ENCODE data around the gene BSPH1.
"Not testable (repeated sequence)": the region's sequence is repeated elsewhere in the genome, so short reads cannot be mapped to it uniquely, and the experiment has no call there.

Gene BSPH1, protein sequence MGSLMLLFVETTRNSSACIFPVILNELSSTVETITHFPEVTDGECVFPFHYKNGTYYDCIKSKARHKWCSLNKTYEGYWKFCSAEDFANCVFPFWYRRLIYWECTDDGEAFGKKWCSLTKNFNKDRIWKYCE

GRCh38 chr19:47992070-47992469 is at the start of gene BSPH1:
TSS of gene BSPH1 (minus strand) at chr19:47992170. CDS start at chr19:47992081, 89 bp downstream.
- ATAC-seq, result no peak

GRCh38 chr19:48036765-48037164 is 44.8 kb upstream of the BSPH1 start:
- DNase-seq, result no peak
- ATAC-seq, result no peak

More at GRCh38 chr19:47992070-47992469, at the start of gene BSPH1:
- no peak for DNase-seq

DNA sequence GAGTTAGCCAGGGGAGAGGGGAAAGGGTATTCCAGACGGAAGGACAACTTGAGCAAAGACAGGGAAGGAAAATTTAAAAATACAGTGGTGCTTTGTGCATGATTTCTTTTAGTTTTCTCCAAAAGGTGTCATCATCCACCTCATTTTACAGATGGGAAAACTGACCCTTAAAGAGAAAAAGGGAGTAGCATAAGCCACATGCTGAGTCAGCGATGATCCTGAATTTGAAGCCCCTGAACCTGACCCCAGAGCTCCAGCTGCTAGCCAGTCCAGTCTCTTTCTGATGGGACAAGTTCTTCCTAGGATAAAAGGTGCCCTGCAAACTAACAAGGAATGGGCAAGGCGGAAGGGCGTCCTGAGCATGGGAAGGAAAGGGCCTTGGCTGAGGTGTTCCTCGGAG is 41.6 kb upstream of the BSPH1 start:
- no peak for ATAC-seq
- no peak for DNase-seq

DNA sequence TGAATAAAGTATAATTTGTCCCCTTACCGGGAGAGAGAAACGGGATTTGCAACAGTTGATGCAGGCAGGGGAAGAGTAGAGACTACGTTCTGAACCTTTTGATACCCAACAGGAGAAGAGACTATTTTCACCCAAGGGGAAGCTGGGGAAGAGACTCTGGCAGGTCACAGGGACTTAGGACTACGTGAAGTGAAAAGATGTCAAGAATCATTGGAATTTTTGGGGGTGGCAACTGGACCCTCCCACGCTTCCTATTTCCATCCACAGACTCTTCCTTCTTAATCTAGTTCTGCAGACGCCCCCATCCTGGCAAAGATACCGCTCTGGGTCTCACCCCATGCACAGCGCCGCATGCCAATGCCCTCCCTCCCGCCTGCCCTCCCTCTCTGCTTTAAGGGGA is 38.1 kb upstream of the BSPH1 start:
- DNase-seq, result no peak
- ATAC-seq, result no peak

GRCh38 chr19:48029431-48029830 is 37.5 kb upstream of the BSPH1 start:
- DNase-seq (no peak), ATAC-seq (no peak)

DNA sequence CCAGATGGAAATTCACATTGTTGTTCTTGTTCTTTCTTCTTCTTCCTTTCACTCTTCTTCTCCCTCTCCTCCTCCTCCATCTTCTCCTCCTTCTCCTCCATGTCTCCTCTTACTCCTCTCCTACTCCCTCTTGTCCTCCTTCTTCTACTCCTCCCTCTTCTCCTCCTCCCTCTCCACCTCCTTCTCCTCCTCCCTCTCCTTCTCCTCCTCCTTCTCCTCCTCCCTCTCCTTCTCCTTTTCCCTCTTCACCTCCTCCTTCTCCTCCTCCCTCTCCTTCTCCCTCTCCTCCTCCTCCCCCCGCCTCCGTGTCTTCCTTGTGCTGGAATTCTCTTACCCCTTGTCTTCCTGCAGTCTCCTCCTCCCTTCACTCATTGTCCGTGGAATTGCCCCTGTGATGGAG is 33.5 kb upstream of the BSPH1 start:
- ATAC-seq (no peak), DNase-seq (no peak)

- ATAC-seq (no peak), DNase-seq (no peak)
Observed at GRCh38 chr19:48023518-48023917, 31.5 kb upstream of the BSPH1 start.

GRCh38 chr19:48023011-48023410 is 31.0 kb upstream of the BSPH1 start:
- ATAC-seq (no peak), DNase-seq (no peak)

- DNase-seq (no peak), ATAC-seq (no peak)
Observed at GRCh38 chr19:48020686-48021085, 28.7 kb upstream of the BSPH1 start.

DNA sequence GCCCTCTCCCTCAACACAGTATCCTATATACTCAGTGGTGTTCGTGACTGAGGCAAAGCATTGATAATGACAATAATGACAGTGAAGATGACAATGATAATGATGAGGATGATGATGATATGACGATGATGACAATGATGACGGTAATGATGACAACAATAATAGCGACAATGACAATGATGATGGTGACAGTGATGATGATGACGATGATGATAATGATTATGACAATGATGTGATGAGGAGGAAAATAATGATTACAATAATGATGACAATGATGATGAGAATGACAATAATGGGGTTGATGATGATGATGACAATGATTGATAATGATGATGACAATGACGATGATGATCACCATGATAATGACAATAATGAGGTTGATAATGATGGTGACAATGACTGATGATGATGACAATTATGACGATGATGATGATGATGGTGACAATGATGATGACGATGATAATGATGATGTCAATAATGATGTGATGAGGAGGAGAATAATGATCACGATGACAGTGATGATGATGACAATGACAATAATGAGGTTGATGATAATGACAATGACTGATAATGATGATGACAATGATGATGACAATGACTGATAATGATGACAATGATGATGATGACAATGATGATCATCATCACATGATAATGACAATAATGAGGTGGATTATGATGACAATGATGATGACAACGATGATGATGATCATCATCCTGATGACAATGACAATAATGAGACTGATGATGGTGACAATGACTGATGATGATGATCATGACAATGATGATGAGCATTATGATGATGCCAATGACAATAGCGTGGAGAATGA is 19.2 kb upstream of the BSPH1 start:
- DNase-seq (no peak), ATAC-seq (no peak)

DNA sequence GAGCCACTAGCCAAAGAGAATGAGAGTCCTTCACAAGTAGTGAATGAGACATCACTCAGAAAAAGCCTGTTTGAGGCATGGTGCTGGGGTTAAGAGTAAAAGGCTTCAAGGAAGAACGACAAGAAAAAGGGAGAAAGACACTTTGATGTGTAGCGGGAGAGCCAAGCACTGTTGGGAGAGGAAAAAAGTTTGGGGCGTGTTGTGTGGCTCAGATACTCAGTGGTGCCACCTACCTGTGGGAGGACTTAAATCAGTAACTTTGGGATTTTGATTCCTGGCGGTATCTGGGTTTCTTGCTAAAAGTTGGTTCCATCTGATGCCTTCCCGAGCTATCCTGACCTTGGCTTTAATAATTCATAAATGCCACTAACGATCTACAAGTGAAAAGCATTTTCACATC is 14.8 kb upstream of the BSPH1 start:
- DNase-seq (peak; percentile 17), ATAC-seq (no peak)

- ATAC-seq (no peak), DNase-seq (no peak)
Observed at GRCh38 chr19:48004236-48004635, 12.3 kb upstream of the BSPH1 start.

GRCh38 chr19:48000846-48001245 is 8.9 kb upstream of the BSPH1 start:
- ATAC-seq, result no peak
- DNase-seq, result no peak

- ATAC-seq (no peak), DNase-seq (no peak)
Observed at GRCh38 chr19:47998800-47999199, 6.8 kb upstream of the BSPH1 start.

- DNase-seq, result no peak
Observed at GRCh38 chr19:47996230-47996727, 4.3 kb upstream of the BSPH1 start.

GRCh38 chr19:47994209-47994802 is 2.3 kb upstream of the BSPH1 start, which contains the start of gene ELSPBP1:
TSS of gene ELSPBP1 (plus strand) at chr19:47994632. CDS start at chr19:48008668, 14,036 bp downstream.
- DNase-seq, result no peak

More at GRCh38 chr19:47996230-47996727, 4.3 kb upstream of the BSPH1 start:
- ATAC-seq, result no peak

DNA sequence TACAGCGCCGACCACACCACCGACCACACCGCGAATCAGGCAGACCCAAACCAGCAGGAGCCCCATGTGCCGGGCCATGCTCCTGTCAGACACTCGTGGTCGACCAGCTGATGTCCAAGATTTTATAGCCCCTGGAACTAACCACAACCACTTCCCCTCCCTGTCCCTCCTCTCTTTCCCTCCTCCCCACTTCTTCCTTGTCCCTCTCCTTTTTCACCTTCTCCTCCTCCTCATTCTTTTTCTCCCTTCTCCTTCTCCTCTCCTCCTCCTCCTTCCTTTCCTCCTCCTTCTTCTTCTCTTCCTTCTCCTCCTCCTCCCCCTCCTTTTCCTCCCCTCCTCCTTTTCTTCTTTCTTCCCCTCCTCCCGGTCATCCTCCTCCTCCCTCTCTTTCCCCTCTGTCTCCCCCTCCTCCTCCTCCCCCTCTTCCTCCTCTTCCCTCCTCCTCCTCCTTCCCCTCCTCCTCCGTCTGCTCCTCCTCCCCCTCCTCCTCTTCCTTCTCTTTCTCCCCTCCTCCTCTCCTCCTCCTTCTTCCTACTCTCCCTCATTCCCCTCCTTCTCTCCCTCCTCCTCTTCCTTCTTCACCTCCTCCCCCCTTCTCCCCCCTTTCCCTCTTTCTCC is 670 bp downstream of the BSPH1 start:
- DNase-seq, result no peak
- no peak for ATAC-seq

More at GRCh38 chr19:47994209-47994802, 2.3 kb upstream of the BSPH1 start, which contains the start of gene ELSPBP1:
- no peak for ATAC-seq

GRCh38 chr19:47973529-47973928 is 18.4 kb downstream of the BSPH1 start:
- no peak for DNase-seq
- ATAC-seq, result no peak

DNA sequence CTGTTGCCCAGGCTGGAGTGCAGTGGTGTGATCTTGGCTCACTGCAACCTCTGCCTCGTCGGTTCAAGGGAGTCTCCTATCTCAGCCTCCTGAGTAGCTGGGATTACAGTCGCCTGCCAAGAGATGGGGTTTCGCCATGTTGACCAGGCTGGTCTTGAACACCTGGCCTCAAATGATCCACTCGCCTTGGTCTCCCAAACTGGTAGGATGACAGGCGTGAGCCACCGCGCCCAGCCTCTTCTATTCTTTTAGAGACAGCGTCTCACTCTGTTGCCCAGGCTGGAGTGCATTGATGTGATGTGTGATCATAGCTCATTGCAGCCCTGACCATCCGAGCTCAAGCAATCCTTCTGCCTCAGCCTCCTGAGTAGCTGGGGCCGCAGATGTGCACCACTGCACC is 36.0 kb downstream of the BSPH1 start:
- ATAC-seq, DNase-seq: not testable (repeated sequence)

DNA sequence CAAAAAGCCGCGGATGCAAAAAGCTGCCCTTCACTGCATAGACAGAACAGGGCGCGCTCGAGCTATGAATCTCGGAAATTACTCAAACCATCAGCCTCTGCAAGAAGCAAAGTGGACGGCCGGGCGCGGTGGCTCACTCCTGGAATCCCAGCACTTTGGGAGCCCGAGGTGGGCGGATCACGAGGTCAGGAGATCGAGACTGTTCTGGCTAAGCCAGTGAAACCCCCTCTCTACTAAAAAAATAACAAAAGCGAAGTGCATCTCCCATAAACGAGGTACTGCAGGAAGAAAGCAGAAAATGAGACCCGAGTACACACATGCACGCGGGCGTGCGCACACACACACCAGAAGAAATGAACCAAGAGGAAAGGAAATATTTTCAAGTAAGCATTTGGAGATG is 39.8 kb downstream of the BSPH1 start:
- ATAC-seq, result not testable (repeated sequence)

DNA sequence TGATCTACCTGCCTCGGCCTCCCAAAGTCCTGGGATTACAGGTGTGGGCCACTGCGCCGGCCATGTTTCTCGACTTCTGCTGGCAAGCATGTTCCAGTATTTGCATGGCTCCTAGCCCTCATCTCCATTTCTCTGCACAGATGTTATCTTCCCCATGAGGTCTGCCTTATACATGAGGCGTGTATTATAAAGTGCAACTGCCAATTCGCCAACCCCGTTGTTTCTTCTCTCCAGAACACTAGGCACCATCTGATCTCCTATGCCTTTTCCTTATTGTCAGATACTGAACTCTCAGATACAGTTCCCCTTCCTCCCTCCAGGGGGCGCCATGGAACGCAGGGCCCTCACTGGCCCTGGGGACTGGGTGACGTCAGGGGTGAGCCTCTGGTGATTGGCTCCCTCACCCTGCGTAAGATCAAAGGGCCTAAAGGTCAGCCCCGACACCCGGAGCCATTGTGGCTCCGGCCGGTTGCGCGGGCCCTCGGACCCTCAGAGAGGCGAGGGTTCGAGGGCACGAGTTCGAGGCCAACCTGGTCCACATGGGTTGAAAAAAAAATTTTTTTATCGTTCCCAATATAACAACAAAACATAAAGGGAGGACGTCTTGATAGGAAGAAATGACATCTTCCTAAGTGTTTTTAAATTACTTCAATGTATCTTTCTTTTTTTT is 42.0 kb downstream of the BSPH1 start:
- not testable (repeated sequence) for ATAC-seq
- peak; percentile 20 for DNase-seq

More for the DNA sequence above, 39.8 kb downstream of the BSPH1 start:
- not testable (repeated sequence) for DNase-seq

DNA sequence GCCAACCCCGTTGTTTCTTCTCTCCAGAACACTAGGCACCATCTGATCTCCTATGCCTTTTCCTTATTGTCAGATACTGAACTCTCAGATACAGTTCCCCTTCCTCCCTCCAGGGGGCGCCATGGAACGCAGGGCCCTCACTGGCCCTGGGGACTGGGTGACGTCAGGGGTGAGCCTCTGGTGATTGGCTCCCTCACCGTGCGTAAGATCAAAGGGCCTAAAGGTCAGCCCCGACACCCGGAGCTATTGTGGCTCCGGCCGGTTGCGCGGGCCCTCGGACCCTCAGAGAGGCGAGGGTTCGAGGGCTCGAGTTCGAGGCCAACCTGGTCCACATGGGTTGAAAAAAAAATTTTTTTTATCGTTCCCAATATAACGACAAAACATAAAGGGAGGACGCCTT is 63.4 kb downstream of the BSPH1 start:
- ATAC-seq, DNase-seq: not testable (repeated sequence)

Data from stimulated activated naive CD8-positive, alpha-beta T cell treated with anti-CD3 and anti-CD28 coated beads, Interleukin-15, Interleukin-2, amounts not matched to agents 100 U/mL and 50 U/mL, for 24 hours (primary cell).